CD4-positive, alpha-beta memory T cell (primary cell): ENCODE results near the gene AFG1L. TPM values are rescaled to one million over a fixed set of nuclear protein-coding genes. Genes with fewer than 3 reads are reported as not detected.

ENCODE experiments used
- CTCF ChIA-PET: fragments of 350-600 bp; sonication (Branson Sonifier 250); formaldehyde crosslinking; loops from one replicate; lab custom pipeline; 2021; ENCODE audit warnings: inconsistent platforms; ENCODE audit not compliant: partially characterized antibody; lab: Charles Lee
- POLR2A ChIA-PET: fragments of 350-600 bp; sonication (Branson Sonifier 250); formaldehyde crosslinking; loops from one replicate; lab custom pipeline; 2021; ENCODE audit not compliant: partially characterized antibody; lab: Charles Lee
- DNase-seq, 5 donors: peaks; one replicate each; pipeline versions ENCODE4 v3.0.0 to v3.0.0-alpha.2; 2020 to 2022; ENCODE audit warnings: mixed read lengths in 1 of 5
- H3K27ac ChIP-seq: one replicate; pipeline ENCODE4 v1.7.0; 2013; ENCODE audit warnings: low read depth, low read length
- H3K27me3 ChIP-seq: 2 replicates; pipeline ENCODE4 v1.7.0; 2013; ENCODE audit warnings: mild to moderate bottlenecking, low read length, moderate library complexity; ENCODE audit not compliant: insufficient read depth
- H3K36me3 ChIP-seq: 2 replicates; pipeline ENCODE4 v1.7.0; 2013; ENCODE audit warnings: mild to moderate bottlenecking, low read length, moderate library complexity; ENCODE audit not compliant: insufficient read depth
- H3K4me1 ChIP-seq: 2 replicates; pipeline ENCODE4 v1.7.0; 2013; ENCODE audit warnings: mild to moderate bottlenecking, low read length, moderate library complexity; ENCODE audit not compliant: insufficient read depth
- H3K4me3 ChIP-seq, 2 donors: one replicate each; pipeline ENCODE4 v1.7.0; 2013; ENCODE audit warnings: low read length in 2 of 2, mild to moderate bottlenecking in 1 of 2
- H3K9me3 ChIP-seq, 2 donors: one replicate each; pipeline ENCODE4 v1.7.0; 2013; ENCODE audit warnings: low read length in 2 of 2, control low read depth in 1 of 2; ENCODE audit not compliant: control insufficient read depth in 1 of 2
- H3K27ac Mint-ChIP-seq, 7 donors: one replicate each; pipeline ENCODE4 v1.8.0; 2020 to 2021; ENCODE audit warnings: mixed read lengths in 7 of 7, mild to moderate bottlenecking in 6 of 7, inconsistent platforms in 3 of 7, moderate library complexity in 3 of 7
- H3K27me3 Mint-ChIP-seq, 2 donors: one replicate each; pipeline ENCODE4 v1.8.0; 2020 to 2021; ENCODE audit warnings: mixed read lengths in 2 of 2
- H3K36me3 Mint-ChIP-seq, 2 donors: one replicate each; pipeline ENCODE4 v1.8.0; 2020 to 2021; ENCODE audit warnings: mixed read lengths in 2 of 2, inconsistent platforms in 1 of 2, mild to moderate bottlenecking in 1 of 2
- H3K4me1 Mint-ChIP-seq, 4 donors: one replicate each; pipeline ENCODE4 v1.8.0; 2020 to 2021; ENCODE audit warnings: mixed read lengths in 4 of 4, mild to moderate bottlenecking in 1 of 4
- H3K4me3 Mint-ChIP-seq, 8 donors: one replicate each; pipeline ENCODE4 v1.8.0; 2020 to 2021; ENCODE audit warnings: mixed read lengths in 8 of 8, mild to moderate bottlenecking in 7 of 8, moderate library complexity in 6 of 8, inconsistent platforms in 3 of 8
- H3K9me3 Mint-ChIP-seq, 8 donors: one replicate each; pipeline ENCODE4 v1.8.0; 2020 to 2021; ENCODE audit warnings: mixed read lengths in 8 of 8, mild to moderate bottlenecking in 5 of 8, inconsistent platforms in 3 of 8, moderate library complexity in 1 of 8
- intact Hi-C: fragments of 100-400 bp; cut with micrococcal nuclease; formaldehyde crosslinking; loops from one replicate; pipeline ENCODE4 v1.15.1; 2023
- polyA plus RNA-seq, 2 donors: library from polyadenylated mRNA; unstranded; fragments of 300-500 nt; fragmentation: Illumina TruSeq; gene quantifications; one replicate each; pipeline ENCODE4 v1.2.3, GENCODE V29; 2021
- total RNA-seq, 2 experiments: library from RNA; stranded (reverse); gene quantifications; one replicate each; pipeline ENCODE4 v1.2.3, GENCODE V29; 2021

AFG1L gene
- total and polyA plus RNA-seq, 4 experiments from 2014 or later: 1.5 to 6.6 (median 4.5) TPM

DNA sequence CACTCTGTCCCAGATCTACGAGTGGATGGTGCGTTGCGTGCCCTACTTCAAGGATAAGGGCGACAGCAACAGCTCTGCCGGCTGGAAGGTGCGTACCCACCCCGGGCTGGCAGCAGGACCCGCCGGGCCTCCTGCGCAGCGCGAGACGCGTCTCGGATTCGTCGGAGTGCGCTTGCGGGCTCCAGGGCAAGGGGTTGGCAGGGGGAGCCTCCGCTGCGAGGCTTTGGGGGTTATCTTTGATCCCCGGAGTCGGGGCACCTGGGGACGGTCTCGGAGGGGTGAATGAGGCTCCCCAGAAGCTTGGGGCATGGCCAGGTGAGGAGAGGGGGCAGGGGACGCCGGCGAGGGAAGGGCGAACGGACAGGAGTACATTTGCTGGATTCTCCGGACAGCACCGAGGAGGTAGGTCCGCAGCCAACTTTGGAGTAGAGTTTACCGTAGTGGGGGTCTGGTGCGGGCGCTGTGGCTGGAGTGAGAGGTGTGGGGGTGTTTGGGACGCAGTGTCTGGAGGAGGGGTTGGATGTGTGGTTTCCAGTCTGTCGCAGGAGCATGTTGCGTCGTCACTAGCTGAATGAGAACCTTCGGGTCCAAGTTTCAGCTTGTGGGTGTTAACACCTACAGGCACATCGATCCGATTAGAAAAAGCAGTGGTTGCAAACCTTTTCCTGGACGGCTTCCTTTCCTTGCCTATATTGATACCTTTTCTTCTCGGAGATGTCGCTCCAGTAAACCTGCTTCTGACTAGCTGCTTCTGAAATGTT, 267.1 kb downstream of the AFG1L start:
- Mint-ChIP-seq H3K4me3 (peak overlapping the region; percentile 75 to 86 (median 81)), H3K27ac (peak overlapping the region; percentile 72 to 95 (median 89)), H3K4me1 (peaks cover 40 to 60% (median 53%) of the 10 kb centered on the region in 4 donors), H3K9me3 (peaks cover 0 to 2% (median 0%) of the 10 kb centered on the region in 8 donors), H3K27me3 (no peaks in the 10 kb centered on the region), H3K36me3 (peaks cover 9 to 23% of the 10 kb centered on the region in 2 donors)
- intact Hi-C loops: no loop called here
- peak in 2 of 5 donors; percentile 5 to 39 for DNase-seq
- Histone ChIP-seq H3K4me3 (no peak overlapping the region), H3K36me3 (no peaks in the 10 kb centered on the region), H3K4me1 (peaks cover 57% of the 10 kb centered on the region), H3K27ac (no peak overlapping the region), H3K9me3 (no peaks in the 10 kb centered on the region), H3K27me3 (no peaks in the 10 kb centered on the region)
- ChIA-PET POLR2A (interaction anchor here (0.6 to 5.2 kb wide), 5 partner anchors 12 to 511 kb away, joined by 3 to 44 read pairs (median 25); partner anchors contain the start of gene ARMC2), CTCF (no interaction called here)

DNA sequence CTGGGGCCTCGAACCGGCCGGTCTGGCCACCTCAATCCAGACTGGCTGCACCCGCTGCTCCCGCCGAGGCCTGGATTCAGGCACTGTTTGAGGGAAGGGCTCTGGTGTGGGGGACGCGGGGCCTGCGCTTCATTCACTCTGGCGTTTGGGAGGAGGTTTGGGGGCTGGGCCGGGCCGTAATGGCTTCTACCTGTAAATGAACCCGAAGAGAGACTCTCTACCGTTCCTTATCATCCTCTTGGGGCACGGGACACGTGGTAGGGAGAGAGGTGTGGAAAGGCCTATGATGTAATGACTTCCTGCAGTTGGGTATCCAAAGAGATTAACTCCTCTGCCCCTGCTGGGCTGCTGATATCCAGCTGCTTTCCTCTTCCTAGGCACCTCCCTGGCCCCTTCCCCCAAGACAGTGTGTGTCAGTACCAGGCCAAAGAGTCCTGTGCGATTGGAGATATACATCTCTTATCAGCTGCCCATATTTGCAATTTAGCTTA, 267.7 kb downstream of the AFG1L start:
- Mint-ChIP-seq H3K27ac (peak overlapping the region; percentile 72 to 95 (median 89)), H3K4me3 (peak overlapping the region; percentile 75 to 86 (median 80)), H3K27me3 (no peaks in the 10 kb centered on the region), H3K36me3 (peaks cover 9 to 26% of the 10 kb centered on the region in 2 donors), H3K4me1 (peaks cover 42 to 61% (median 53%) of the 10 kb centered on the region in 4 donors), H3K9me3 (peaks cover 0 to 2% (median 0%) of the 10 kb centered on the region in 8 donors)
- DNase-seq: no peak
- Histone ChIP-seq H3K4me1 (peaks cover 56% of the 10 kb centered on the region), H3K36me3 (no peaks in the 10 kb centered on the region), H3K9me3 (no peaks in the 10 kb centered on the region), H3K27me3 (no peaks in the 10 kb centered on the region), H3K4me3 (no peak overlapping the region), H3K27ac (no peak overlapping the region)
- CTCF ChIA-PET: no interaction called here
- intact Hi-C loops: no loop called here
- POLR2A ChIA-PET: interaction anchor here (0.6 kb wide), 1 partner anchor 189 kb away, joined by 3 read pairs; no protein-coding TSS in a partner anchor

DNA sequence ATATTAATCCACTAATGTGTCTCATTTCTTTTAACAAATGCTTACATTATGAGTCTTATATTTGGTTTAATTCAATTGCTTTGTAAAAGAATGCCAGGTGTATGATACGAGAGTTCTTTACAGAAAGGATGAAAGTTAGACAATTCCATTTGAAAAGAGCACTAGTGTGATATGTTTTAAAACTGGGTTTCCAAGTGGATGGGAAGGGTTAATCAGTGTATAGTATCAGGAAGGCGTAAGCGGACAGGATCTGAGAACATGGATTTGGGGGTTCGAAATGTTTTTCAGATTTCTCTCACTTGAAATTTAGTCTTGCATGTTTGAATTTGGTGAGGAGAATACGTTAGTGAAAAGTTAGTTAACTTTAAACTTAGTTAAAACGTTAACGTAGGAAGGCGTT, 268.4 kb downstream of the AFG1L start:
- Mint-ChIP-seq H3K9me3 (peaks cover 0 to 2% (median 0%) of the 10 kb centered on the region in 8 donors), H3K4me3 (peak overlapping the region in 7 of 8 donors; percentile 13 to 86 (median 67)), H3K27ac (peak overlapping the region in 3 of 7 donors; percentile 28 to 95 (median 89)), H3K36me3 (peaks cover 13 to 25% of the 10 kb centered on the region in 2 donors), H3K27me3 (no peaks in the 10 kb centered on the region), H3K4me1 (peaks cover 45 to 64% (median 56%) of the 10 kb centered on the region in 4 donors)
- no peaks in the 10 kb centered on the region for H3K27me3 ChIP-seq
- H3K36me3 ChIP-seq: peaks cover under 1% of the 10 kb centered on the region
- H3K27ac ChIP-seq: no peak overlapping the region
- no peak for DNase-seq
- H3K4me1 ChIP-seq: peaks cover 56% of the 10 kb centered on the region
- no peak overlapping the region for H3K4me3 ChIP-seq
- ChIA-PET POLR2A (no interaction called here), CTCF (no interaction called here)
- intact Hi-C loops: no loop called here
- H3K9me3 ChIP-seq: no peaks in the 10 kb centered on the region

DNA sequence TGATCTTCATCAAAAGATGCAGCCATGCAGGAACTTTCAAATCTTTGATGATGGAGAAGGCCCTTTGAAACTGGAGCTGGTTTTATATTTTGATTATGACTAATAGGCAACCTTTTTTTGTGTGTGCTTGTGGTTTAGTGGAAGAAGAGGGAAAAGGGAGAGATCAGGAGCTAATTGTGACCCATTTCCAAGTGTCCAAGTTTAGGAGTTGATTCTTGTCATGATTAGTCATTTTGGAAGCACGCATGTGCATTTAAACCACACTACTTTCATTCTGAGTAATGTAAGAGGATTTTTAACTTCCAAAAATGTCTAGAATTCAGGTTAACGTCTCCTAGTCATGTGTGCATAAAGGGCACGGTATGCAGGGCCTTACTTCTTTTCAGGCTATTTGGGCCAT, 269.3 kb downstream of the AFG1L start:
- H3K9me3 Mint-ChIP-seq: no peaks in the 10 kb centered on the region
- Histone ChIP-seq H3K36me3 (peaks cover 9% of the 10 kb centered on the region), H3K4me1 (peaks cover 59% of the 10 kb centered on the region), H3K9me3 (no peaks in the 10 kb centered on the region), H3K4me3 (no peak overlapping the region), H3K27me3 (no peaks in the 10 kb centered on the region), H3K27ac (peak overlapping the region; percentile 35)
- H3K27ac Mint-ChIP-seq: peak overlapping the region in 6 of 7 donors; percentile 72 to 90 (median 82)
- intact Hi-C loops: loop anchor here (2.0 kb wide), 1 partner anchor 17 kb away; no protein-coding TSS in a partner anchor
- H3K4me1 Mint-ChIP-seq: peaks cover 53 to 70% (median 63%) of the 10 kb centered on the region in 4 donors
- DNase-seq: no peak
- peaks cover 21 to 26% of the 10 kb centered on the region in 2 donors for H3K36me3 Mint-ChIP-seq
- CTCF ChIA-PET: interaction anchor here (1.7 to 2.1 kb wide), 2 partner anchors 508 to 509 kb away, joined by 4 to 8 read pairs; no protein-coding TSS in a partner anchor
- no peaks in the 10 kb centered on the region for H3K27me3 Mint-ChIP-seq
- POLR2A ChIA-PET: interaction anchor here (2.0 to 3.3 kb wide), 2 partner anchors 11 to 531 kb away, joined by 5 to 17 read pairs; partner anchors contain the start of genes CEP57L1 and SESN1
- peak overlapping the region in 6 of 8 donors; percentile 4 to 81 (median 49) for H3K4me3 Mint-ChIP-seq

DNA sequence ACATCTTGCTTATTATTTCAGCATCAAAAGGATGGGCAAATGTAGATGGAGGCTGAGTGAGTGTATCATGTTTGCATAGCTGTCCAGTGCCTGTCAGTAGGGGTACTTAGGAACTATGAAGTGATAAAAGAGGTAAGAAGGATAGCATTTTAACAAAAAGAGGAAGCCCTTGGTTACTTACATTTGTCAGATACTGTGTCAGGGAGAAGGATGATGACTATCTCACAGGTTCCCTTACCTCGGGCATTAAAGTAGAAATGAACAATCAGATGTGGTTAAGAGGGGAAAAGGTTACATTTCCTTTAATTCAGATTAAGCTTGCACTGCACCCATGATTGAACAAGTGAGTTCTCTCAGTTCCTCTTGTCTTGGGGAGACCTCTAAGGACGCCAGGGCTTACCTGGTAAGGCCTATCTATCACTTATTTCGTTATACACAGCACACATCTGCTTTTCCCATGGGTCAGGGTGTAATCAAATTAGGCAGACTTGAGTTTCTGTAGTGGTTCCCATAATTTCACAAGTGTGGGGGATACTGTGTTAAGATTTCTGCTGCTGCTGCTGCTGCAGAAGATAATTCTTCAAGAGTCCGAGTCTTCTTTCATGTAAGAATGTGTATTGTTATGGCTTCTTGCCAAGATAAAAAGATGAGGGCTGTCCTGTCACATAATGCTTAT, 270.4 kb downstream of the AFG1L start:
- no peaks in the 10 kb centered on the region for H3K9me3 ChIP-seq
- intact Hi-C loops: loop anchor here (1.0 to 2.0 kb wide), 2 partner anchors 16 to 27 kb away; no protein-coding TSS in a partner anchor
- peak; percentile 48 to 73 (median 67) for DNase-seq
- H3K4me1 ChIP-seq: peaks cover 63% of the 10 kb centered on the region
- H3K36me3 ChIP-seq: peaks cover 14% of the 10 kb centered on the region
- Mint-ChIP-seq H3K9me3 (no peaks in the 10 kb centered on the region), H3K27ac (peak overlapping the region; percentile 79 to 90 (median 82)), H3K27me3 (no peaks in the 10 kb centered on the region), H3K4me1 (peaks cover 56 to 74% (median 65%) of the 10 kb centered on the region in 4 donors), H3K4me3 (peak overlapping the region; percentile 34 to 81 (median 66)), H3K36me3 (peaks cover 25 to 29% of the 10 kb centered on the region in 2 donors)
- H3K27ac ChIP-seq: peak overlapping the region; percentile 35
- no peaks in the 10 kb centered on the region for H3K27me3 ChIP-seq
- H3K4me3 ChIP-seq: no peak overlapping the region
- CTCF ChIA-PET: interaction anchor here (1.7 to 2.1 kb wide), 2 partner anchors 507 to 508 kb away, joined by 4 to 8 read pairs; no protein-coding TSS in a partner anchor
- POLR2A ChIA-PET: interaction anchor here (0.8 to 3.3 kb wide), 4 partner anchors 10 to 530 kb away, joined by 3 to 17 read pairs (median 4); partner anchors contain the start of genes CEP57L1 and SESN1

DNA sequence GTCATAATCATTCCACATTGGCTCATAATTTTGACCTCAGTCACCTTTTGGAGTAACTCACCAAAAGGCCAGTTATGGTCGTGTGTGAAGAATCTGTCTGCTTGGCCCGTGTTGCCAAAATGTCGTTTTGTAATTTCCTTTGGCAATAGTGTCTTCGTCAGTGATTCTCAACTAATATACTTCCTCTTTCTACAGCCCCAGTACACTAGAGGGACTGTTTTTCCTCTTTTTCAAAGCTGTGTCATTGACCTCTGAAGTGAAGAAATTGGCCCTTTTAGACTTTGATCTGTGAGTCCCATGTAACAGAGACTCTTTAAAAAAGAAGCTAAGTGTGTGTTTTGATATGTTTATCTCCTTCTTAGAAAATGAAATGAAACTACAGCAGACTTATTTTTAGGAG, 271.0 kb downstream of the AFG1L start:
- ChIA-PET POLR2A (interaction anchor here (0.6 to 3.3 kb wide), 5 partner anchors 10 to 888 kb away, joined by 3 to 17 read pairs (median 3); partner anchors contain the start of genes CEP57L1 and SESN1), CTCF (interaction anchor here (0.5 to 2.1 kb wide), 4 partner anchors 11 to 508 kb away, joined by 3 to 8 read pairs (median 3); no protein-coding TSS in a partner anchor)
- H3K27ac Mint-ChIP-seq: peak overlapping the region; percentile 1 to 81 (median 71)
- H3K4me1 Mint-ChIP-seq: peaks cover 57 to 79% (median 66%) of the 10 kb centered on the region in 4 donors
- no peaks in the 10 kb centered on the region for H3K9me3 Mint-ChIP-seq
- peak overlapping the region; percentile 35 for H3K27ac ChIP-seq
- H3K27me3 Mint-ChIP-seq: no peaks in the 10 kb centered on the region
- H3K4me1 ChIP-seq: peaks cover 63% of the 10 kb centered on the region
- intact Hi-C loops: loop anchor here (1.0 to 2.0 kb wide), 2 partner anchors 15 to 26 kb away; no protein-coding TSS in a partner anchor
- no peak for DNase-seq
- no peaks in the 10 kb centered on the region for H3K27me3 ChIP-seq
- H3K4me3 ChIP-seq: no peak overlapping the region
- H3K9me3 ChIP-seq: no peaks in the 10 kb centered on the region
- peaks cover 14% of the 10 kb centered on the region for H3K36me3 ChIP-seq
- H3K36me3 Mint-ChIP-seq: peaks cover 31 to 34% of the 10 kb centered on the region in 2 donors
- H3K4me3 Mint-ChIP-seq: peak overlapping the region in 7 of 8 donors; percentile 26 to 81 (median 59)
